Caco-2 (cell line): Measurements from ENCODE around the gene XIST. TPM values are rescaled to one million over a fixed set of nuclear protein-coding genes. Genes with fewer than 3 reads are reported as not detected.
"Not testable (repeated sequence)": the region's sequence is repeated elsewhere in the genome, so short reads cannot be mapped to it uniquely, and the experiment has no call there.

Experiments
- BruUV-seq: library from RNA; stranded (reverse); fragments of 400-500 nt; replicated peaks from 2 replicates; lab custom pipeline; 2021; lab: Mats Ljungman, UMichigan
- CTCF ChIA-PET: fragments of 300-600 bp; sonication (Branson Sonifier 250); formaldehyde crosslinking; loops from one replicate; lab custom pipeline; 2022; ENCODE audit warnings: antibody characterized with exemption; lab: Charles Lee
- POLR2A ChIA-PET: fragments of 300-600 bp; sonication (Branson Sonifier 250); formaldehyde crosslinking; loops from one replicate; lab custom pipeline; 2022; ENCODE audit warnings: antibody characterized with exemption; lab: Charles Lee
- DNase-seq, 2 experiments: peaks; one replicate each; pipeline versions ENCODE4 v3.0.0 to v3.0.0-alpha.2; 2020 to 2022
- H3K27me3 ChIP-seq: replicated peaks from 2 replicates; pipeline ENCODE4 v1.6.0; 2011; ENCODE audit warnings: low read length; ENCODE audit not compliant: control insufficient read depth, insufficient read depth
- H3K36me3 ChIP-seq: 2 replicates; pipeline ENCODE4 v1.5.1; 2011; ENCODE audit warnings: low read length; ENCODE audit not compliant: control insufficient read depth, insufficient read depth
- H3K4me1 ChIP-seq: fragments of 250-450 bp; sonication (Bioruptor Pico); 2 replicates; pipeline ENCODE4 v1.5.1; 2020; ENCODE audit warnings: mild to moderate bottlenecking
- H3K4me3 ChIP-seq: 2 replicates; pipeline ENCODE4 v1.5.1; 2011; ENCODE audit warnings: low read depth, mild to moderate bottlenecking, control low read depth, low read length
- H3K9me3 ChIP-seq: fragments of 250-450 bp; sonication (Bioruptor Pico); 2 replicates; pipeline ENCODE4 v1.5.1; 2020; ENCODE audit warnings: mild to moderate bottlenecking, moderate library complexity
- H3K27ac Mint-ChIP-seq: one replicate; pipeline ENCODE4 v1.8.0; 2022; ENCODE audit warnings: mixed read lengths; ENCODE audit not compliant: unreplicated experiment
- H3K27me3 Mint-ChIP-seq: one replicate; pipeline ENCODE4 v1.8.0; 2022; ENCODE audit warnings: mixed read lengths; ENCODE audit not compliant: insufficient read depth, unreplicated experiment
- H3K36me3 Mint-ChIP-seq: one replicate; pipeline ENCODE4 v1.8.0; 2022; ENCODE audit warnings: mild to moderate bottlenecking, mixed read lengths; ENCODE audit not compliant: insufficient read depth, unreplicated experiment
- H3K4me1 Mint-ChIP-seq: one replicate; pipeline ENCODE4 v1.8.0; 2022; ENCODE audit warnings: low read depth, mixed read lengths; ENCODE audit not compliant: unreplicated experiment
- H3K4me3 Mint-ChIP-seq: one replicate; pipeline ENCODE4 v1.8.0; 2022; ENCODE audit warnings: mild to moderate bottlenecking, moderate library complexity, mixed read lengths; ENCODE audit not compliant: unreplicated experiment
- H3K9me3 Mint-ChIP-seq: one replicate; pipeline ENCODE4 v1.8.0; 2022; ENCODE audit warnings: mixed read lengths; ENCODE audit not compliant: unreplicated experiment
- intact Hi-C: fragments of 100-400 bp; cut with micrococcal nuclease; formaldehyde crosslinking; loops from one replicate; pipeline ENCODE4 v1.10.0; 2022; ENCODE audit not compliant: unreplicated experiment
- total RNA-seq: library from RNA; stranded (reverse); gene quantifications from 2 replicates; pipeline ENCODE4 v1.2.3, GENCODE V29; 2022
- TF ChIP-seq, protein P1 (sequence below), 2 experiments: fragments of 200-600 bp in 1 of 2; IDR thresholded peaks; 1 replicate in 1 of 2; 2 replicates in 1 of 2; pipeline versions ENCODE4 v1.5.1 to v1.8.0; 2011 to 2022; ENCODE audit warnings: antibody characterized with exemption in 1 of 2, control low read depth in 1 of 2, inconsistent platforms in 1 of 2, low read depth in 1 of 2, low read length in 1 of 2, mild to moderate bottlenecking in 1 of 2, moderate library complexity in 1 of 2; ENCODE audit not compliant: insufficient read depth in 1 of 2, severe bottlenecking in 1 of 2, unreplicated experiment in 1 of 2

Gene XIST
- total RNA-seq, 1 experiment from 2014 or later, result 0.18 TPM

DNA sequence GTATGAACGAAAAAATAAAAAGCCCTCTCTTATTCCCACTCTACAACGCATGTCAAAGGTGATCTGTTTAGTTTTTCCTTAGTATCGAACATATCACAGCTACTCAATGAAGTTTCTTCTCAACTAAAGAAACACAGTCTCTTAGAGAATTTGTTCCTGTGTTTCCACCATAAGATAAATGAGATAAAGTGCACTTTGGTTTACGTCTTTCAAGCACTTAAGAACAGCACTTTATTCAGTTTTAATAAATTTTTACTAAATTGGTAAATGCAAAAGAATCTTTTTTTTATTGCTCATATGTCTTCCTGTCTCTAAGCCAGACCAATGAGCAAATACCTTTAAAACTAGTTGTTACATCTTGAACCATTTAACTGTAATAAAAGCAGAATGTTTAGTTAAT, 29.7 kb downstream of the XIST start:
- DNase-seq, result no peak
- H3K36me3 Mint-ChIP-seq, result no peaks in the 10 kb centered on the region
- ChIA-PET CTCF (no interaction called here), POLR2A (no interaction called here)
- Histone ChIP-seq H3K4me1 (no peaks in the 10 kb centered on the region), H3K36me3 (no peaks in the 10 kb centered on the region), H3K9me3 (no peaks in the 10 kb centered on the region), H3K4me3 (no peak overlapping the region), H3K27me3 (no peaks in the 10 kb centered on the region)
- no peak overlapping the region for H3K4me3 Mint-ChIP-seq
- H3K4me1 Mint-ChIP-seq, result no peaks in the 10 kb centered on the region
- no peaks in the 10 kb centered on the region for H3K9me3 Mint-ChIP-seq
- intact Hi-C loops, result no loop called here
- TF ChIP-seq, protein P1, sequence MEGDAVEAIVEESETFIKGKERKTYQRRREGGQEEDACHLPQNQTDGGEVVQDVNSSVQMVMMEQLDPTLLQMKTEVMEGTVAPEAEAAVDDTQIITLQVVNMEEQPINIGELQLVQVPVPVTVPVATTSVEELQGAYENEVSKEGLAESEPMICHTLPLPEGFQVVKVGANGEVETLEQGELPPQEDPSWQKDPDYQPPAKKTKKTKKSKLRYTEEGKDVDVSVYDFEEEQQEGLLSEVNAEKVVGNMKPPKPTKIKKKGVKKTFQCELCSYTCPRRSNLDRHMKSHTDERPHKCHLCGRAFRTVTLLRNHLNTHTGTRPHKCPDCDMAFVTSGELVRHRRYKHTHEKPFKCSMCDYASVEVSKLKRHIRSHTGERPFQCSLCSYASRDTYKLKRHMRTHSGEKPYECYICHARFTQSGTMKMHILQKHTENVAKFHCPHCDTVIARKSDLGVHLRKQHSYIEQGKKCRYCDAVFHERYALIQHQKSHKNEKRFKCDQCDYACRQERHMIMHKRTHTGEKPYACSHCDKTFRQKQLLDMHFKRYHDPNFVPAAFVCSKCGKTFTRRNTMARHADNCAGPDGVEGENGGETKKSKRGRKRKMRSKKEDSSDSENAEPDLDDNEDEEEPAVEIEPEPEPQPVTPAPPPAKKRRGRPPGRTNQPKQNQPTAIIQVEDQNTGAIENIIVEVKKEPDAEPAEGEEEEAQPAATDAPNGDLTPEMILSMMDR (IDR thresholded peaks at IDR 0.05; ENCODE audit: insufficient read depth in 1 of 2, low read depth in 1 of 2, low read length in 1 of 2, severe bottlenecking in 1 of 2, unreplicated experiment in 1 of 2), result no peak
- peaks cover 4% of the 10 kb centered on the region for H3K27me3 Mint-ChIP-seq
- BruUV-seq, result no TSS peak
- no peak overlapping the region for H3K27ac Mint-ChIP-seq

DNA sequence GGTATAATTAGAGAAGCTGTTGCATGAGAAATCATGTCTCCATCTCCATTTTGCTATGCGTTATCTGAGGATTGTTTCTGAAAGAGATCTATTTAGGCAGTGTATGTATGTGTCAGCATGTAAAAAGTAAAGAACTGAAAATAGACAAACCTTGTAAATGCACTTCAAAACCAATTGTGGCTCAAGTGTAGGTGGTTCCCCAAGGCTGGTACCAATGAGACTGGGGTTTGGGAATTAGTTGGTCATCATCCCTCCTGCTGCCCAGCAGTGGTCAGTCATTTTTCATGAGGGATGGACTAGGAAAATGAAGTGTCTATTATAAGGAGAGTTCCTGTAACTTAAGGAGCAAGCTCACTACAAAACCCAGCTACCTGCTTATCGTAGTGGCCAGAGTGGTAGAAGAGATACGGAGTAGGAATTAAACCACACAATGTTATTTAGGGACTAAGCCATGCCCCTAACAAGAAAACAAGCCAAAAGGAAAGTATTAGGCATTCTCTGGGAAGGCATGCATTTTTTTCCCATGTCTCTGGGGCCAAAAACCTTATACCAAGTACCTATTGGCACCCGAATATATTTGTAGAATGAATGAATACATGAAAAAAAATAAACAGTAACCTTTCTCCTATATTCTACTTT, 30.5 kb downstream of the XIST start:
- no TSS peak for BruUV-seq
- Histone ChIP-seq H3K4me1 (no peaks in the 10 kb centered on the region), H3K36me3 (no peaks in the 10 kb centered on the region), H3K9me3 (no peaks in the 10 kb centered on the region), H3K4me3 (no peak overlapping the region), H3K27me3 (no peaks in the 10 kb centered on the region)
- Mint-ChIP-seq H3K27ac (no peak overlapping the region), H3K4me1 (no peaks in the 10 kb centered on the region), H3K4me3 (no peak overlapping the region), H3K9me3 (no peaks in the 10 kb centered on the region), H3K36me3 (no peaks in the 10 kb centered on the region), H3K27me3 (peaks cover 4% of the 10 kb centered on the region)
- ChIA-PET POLR2A (no interaction called here), CTCF (no interaction called here)
- intact Hi-C loops, result no loop called here
- TF ChIP-seq, protein P1 (IDR thresholded peaks at IDR 0.05; ENCODE audit: insufficient read depth in 1 of 2, low read depth in 1 of 2, low read length in 1 of 2, severe bottlenecking in 1 of 2, unreplicated experiment in 1 of 2), result no peak
- no peak for DNase-seq

DNA sequence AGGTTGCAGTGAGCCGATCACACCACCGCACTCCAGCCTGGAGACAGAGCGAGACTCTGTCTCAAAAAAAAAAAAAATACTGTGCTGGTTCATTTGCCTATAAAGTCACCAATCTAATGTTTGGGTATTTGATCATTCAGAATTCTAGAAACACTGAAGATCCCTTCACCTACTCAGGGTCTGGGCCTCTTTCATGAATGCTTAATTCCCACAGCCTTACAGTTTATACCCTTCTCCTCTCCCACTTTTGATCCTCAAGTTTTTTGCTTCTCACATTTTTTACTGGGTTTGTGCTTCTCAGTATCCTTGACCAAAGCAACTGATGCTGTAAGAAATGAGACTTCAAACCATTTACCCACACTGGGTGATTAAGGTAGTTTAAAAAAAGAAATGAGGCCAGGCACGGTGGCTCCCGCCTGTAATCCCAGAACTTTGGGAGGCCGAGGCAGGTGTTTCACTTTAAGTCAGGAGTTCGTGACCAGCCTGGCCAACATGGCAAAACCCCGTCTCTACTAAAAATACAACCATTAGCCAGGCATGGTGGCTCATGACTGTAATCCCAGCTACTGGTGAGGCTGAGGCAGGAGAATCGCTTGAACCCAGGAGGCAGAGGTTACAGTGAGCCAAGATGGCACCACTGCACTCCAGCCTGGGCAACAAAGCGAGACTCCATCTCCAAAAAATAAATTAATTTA, 32.5 kb downstream of the XIST start:
- H3K4me1 Mint-ChIP-seq, H3K36me3 ChIP-seq, H3K27me3 Mint-ChIP-seq, H3K27me3 ChIP-seq, H3K27ac Mint-ChIP-seq, POLR2A ChIA-PET, H3K4me1 ChIP-seq, H3K4me3 Mint-ChIP-seq, CTCF ChIA-PET, H3K9me3 ChIP-seq, H3K9me3 Mint-ChIP-seq, intact Hi-C loops, H3K36me3 Mint-ChIP-seq, BruUV-seq, DNase-seq, H3K4me3 ChIP-seq: not testable (repeated sequence)
